Upper lobe of left lung (tissue), 6 donors: ENCODE measurements around the gene UNC79. TPM values are rescaled to one million over a fixed set of nuclear protein-coding genes. Genes with fewer than 3 reads are reported as not detected.

Experiments used
- ATAC-seq, 2 donors: fragments of 200-7000 bp; cut with Tn5 transposase; one replicate each; pipeline ENCODE4 v1.9.1; 2022; ENCODE audit warnings: mild to moderate bottlenecking in 2 of 2, moderate library complexity in 2 of 2; ENCODE audit not compliant: low FRiP score in 2 of 2
- DNase-seq, 2 donors: peaks; one replicate each; pipeline ENCODE4 v3.0.0-alpha.2; 2019 to 2020
- H3K27ac ChIP-seq, 4 donors: fragments of 200-600 bp; sonication (generic); one replicate each; pipeline ENCODE4 v1.5.1; 2016 to 2019
- H3K27me3 ChIP-seq, 4 donors: fragments of 200-600 bp; sonication (generic); one replicate each; pipeline ENCODE4 v1.5.1; 2017 to 2019
- H3K36me3 ChIP-seq, 4 donors: fragments of 200-600 bp; sonication (generic); one replicate each; pipeline ENCODE4 v1.5.1; 2016 to 2019
- H3K4me1 ChIP-seq, 4 donors: fragments of 200-600 bp; sonication (generic); one replicate each; pipeline ENCODE4 v1.5.1; 2018 to 2019
- H3K4me3 ChIP-seq, 4 donors: fragments of 200-600 bp; sonication (generic); one replicate each; pipeline ENCODE4 v1.5.1; 2017 to 2019; ENCODE audit warnings: mild to moderate bottlenecking in 2 of 4, moderate library complexity in 1 of 4
- H3K9me3 ChIP-seq, 4 donors: fragments of 200-600 bp; sonication (generic); one replicate each; pipeline ENCODE4 v1.5.1; 2018 to 2019
- EP300 ChIP-seq, 4 donors: sonication (generic); formaldehyde crosslinking; IDR thresholded peaks; one replicate each; pipeline ENCODE4 v1.5.1; 2017; ENCODE audit warnings: antibody characterized with exemption in 4 of 4, control low read depth in 2 of 4
- POLR2AphosphoS5 ChIP-seq, 2 donors: sonication (generic); formaldehyde crosslinking; IDR thresholded peaks; one replicate each; pipeline ENCODE4 v1.5.1; 2017; ENCODE audit warnings: antibody characterized with exemption in 2 of 2
- WGBS, 2 donors: methylation state at CpG; one replicate each; pipeline ENCODE4 v1.1.5; 2017 to 2018; 5-methylcytosine and 5-hydroxymethylcytosine counted together
- small RNA-seq, 4 donors: library from RNA; depleted of rRNA; stranded (forward); fragments of <200 nt; gene quantifications; one replicate each; pipeline ENCODE3, GENCODE V24; 2016
- total RNA-seq, 6 donors: library from RNA; depleted of rRNA in 4 of 6; stranded (reverse); fragments of >200 nt in 4 of 6; gene quantifications; one replicate each; pipeline versions ENCODE4 v1.1.0 to v1.2.1, GENCODE V29; 2016 to 2021
- TF ChIP-seq, protein P1 (sequence below), 6 experiments: fragments of 450-650 bp in 4 of 6; fragments of 200-600 bp in 2 of 6; sonication (generic) in 2 of 6; IDR thresholded peaks; one replicate each; pipeline ENCODE4 v1.5.1; 2016 to 2019; ENCODE audit warnings: antibody characterized with exemption in 6 of 6
- donor health status: DM: no; HTN: no; CAD: no; lungs with moderate emphysema.
- donor health status: DM: no; HTN: yes; CAD: no; lungs with severe emphysema.

Gene UNC79
- total RNA-seq, 6 donors from 2014 or later, result 0.09 to 1.0 (median 0.14) TPM

DNA sequence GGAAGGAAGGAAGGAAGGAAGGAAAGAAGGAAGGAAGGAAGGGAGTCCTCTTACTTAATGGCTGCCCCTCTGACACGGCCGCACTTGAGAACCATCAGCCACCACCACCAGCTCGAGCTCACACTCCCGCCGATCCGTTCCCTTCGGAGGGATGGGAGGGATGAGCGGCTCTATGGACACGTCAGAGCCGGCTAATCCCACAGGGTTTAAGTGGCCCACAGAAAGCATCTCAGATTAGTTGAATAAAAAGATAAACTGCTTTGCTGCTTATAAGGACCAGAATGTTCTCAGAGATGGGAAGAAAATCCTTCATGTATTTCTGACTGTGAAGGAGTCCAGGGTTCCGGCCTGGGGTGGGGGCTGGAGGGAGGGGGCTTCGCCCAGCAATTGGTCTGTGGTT lies 326.5 kb downstream of the UNC79 start:
- Histone ChIP-seq H3K4me3 (no peak overlapping the region), H3K27ac (no peak overlapping the region), H3K27me3 (no peaks in the 10 kb centered on the region), H3K4me1 (no peaks in the 10 kb centered on the region), H3K9me3 (no peaks in the 10 kb centered on the region), H3K36me3 (no peaks in the 10 kb centered on the region)
- ATAC-seq (no peak), DNase-seq (no peak)
- 77 to 82% methylated on average over 12 of the region's 12 CpGs for WGBS, 2 donors
- TF ChIP-seq, protein P1, sequence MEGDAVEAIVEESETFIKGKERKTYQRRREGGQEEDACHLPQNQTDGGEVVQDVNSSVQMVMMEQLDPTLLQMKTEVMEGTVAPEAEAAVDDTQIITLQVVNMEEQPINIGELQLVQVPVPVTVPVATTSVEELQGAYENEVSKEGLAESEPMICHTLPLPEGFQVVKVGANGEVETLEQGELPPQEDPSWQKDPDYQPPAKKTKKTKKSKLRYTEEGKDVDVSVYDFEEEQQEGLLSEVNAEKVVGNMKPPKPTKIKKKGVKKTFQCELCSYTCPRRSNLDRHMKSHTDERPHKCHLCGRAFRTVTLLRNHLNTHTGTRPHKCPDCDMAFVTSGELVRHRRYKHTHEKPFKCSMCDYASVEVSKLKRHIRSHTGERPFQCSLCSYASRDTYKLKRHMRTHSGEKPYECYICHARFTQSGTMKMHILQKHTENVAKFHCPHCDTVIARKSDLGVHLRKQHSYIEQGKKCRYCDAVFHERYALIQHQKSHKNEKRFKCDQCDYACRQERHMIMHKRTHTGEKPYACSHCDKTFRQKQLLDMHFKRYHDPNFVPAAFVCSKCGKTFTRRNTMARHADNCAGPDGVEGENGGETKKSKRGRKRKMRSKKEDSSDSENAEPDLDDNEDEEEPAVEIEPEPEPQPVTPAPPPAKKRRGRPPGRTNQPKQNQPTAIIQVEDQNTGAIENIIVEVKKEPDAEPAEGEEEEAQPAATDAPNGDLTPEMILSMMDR (IDR thresholded peaks at IDR 0.05), result no peak
- no peak for TF ChIP-seq EP300 (IDR thresholded peaks at IDR 0.05)
- no peak for TF ChIP-seq POLR2AphosphoS5 (IDR thresholded peaks at IDR 0.05)

Small RNAs within 50 kb of the gene (small RNA-seq; reads per million reads assigned to genes)
- gene RF00019, result 0 reads per million in 4 donors
- gene RF02271, result 0 reads per million in 4 donors
- 0 reads per million in 4 donors for gene RNU6-1258P

Other genes starting within 250 kb of the UNC79 start
- 10 to 100 TPM; 14.7 to 43.8 (median 36.4) TPM for gene MOAP1, start 246.0 kb upstream of the UNC79 start, total RNA-seq
- 10 to 100 TPM in 4 of 6 donors, 1 to 10 TPM in 2; 2.6 to 32.1 (median 18.0) TPM for gene LYSET, start 245.6 kb upstream of the UNC79 start, total RNA-seq
- 10 to 100 TPM in 5 of 6 donors, 1 to 10 TPM in 1; 7.5 to 31.1 (median 14.7) TPM for gene GON7, start 223.9 kb upstream of the UNC79 start, total RNA-seq
- gene UBR7, start 223.7 kb upstream of the UNC79 start, total RNA-seq, result 10 to 100 TPM in 5 of 6 donors, 1 to 10 TPM in 1; 9.3 to 23.3 (median 21.1) TPM
- gene BTBD7, start 97.9 kb upstream of the UNC79 start, total RNA-seq, result 10 to 100 TPM; 15.1 to 46.1 (median 36.9) TPM
- gene COX8C, start 83.8 kb upstream of the UNC79 start, total RNA-seq, result not detected